ENCODE results near the gene UMODL1.

Gene UMODL1

GRCh38 chr21:42058631-42059111 is 12.4 kb upstream of the UMODL1 start:
- H3K4me3 ChIP-seq (ENCODE audit: low read depth, low read length): no peak overlapping the region
- no peaks in the 10 kb centered on the region for H3K79me2 ChIP-seq
- H3K27me3 ChIP-seq (ENCODE audit: control insufficient read depth, insufficient read depth, low read length): no peaks in the 10 kb centered on the region
- H3K4me1 ChIP-seq: peaks cover 3% of the 10 kb centered on the region
- H3K9ac ChIP-seq: no peak overlapping the region
- H3K4me2 ChIP-seq (ENCODE audit: low read length): no peak overlapping the region
- no peaks in the 10 kb centered on the region for H3K36me3 ChIP-seq (ENCODE audit: control insufficient read depth, insufficient read depth, low read length)
- H3K9me3 ChIP-seq (ENCODE audit: control insufficient read depth, low read length): no peaks in the 10 kb centered on the region
- H2AFZ ChIP-seq: no peak overlapping the region
- TF ChIP-seq CTCF (IDR thresholded peaks at IDR 0.05): no peak
- no peak overlapping the region for H3K27ac ChIP-seq

- no peaks in the 10 kb centered on the region for H3K9me3 ChIP-seq (ENCODE audit: control insufficient read depth, low read length)
- no peaks in the 10 kb centered on the region for H3K27me3 ChIP-seq (ENCODE audit: control insufficient read depth, insufficient read depth, low read length)
- no peak overlapping the region for H2AFZ ChIP-seq
- no peaks in the 10 kb centered on the region for H3K36me3 ChIP-seq (ENCODE audit: control insufficient read depth, insufficient read depth, low read length)
- H3K27ac ChIP-seq: no peak overlapping the region
- H3K9ac ChIP-seq: no peak overlapping the region
- H3K4me1 ChIP-seq: peaks cover 3% of the 10 kb centered on the region
- TF ChIP-seq CTCF (IDR thresholded peaks at IDR 0.05): no peak
- no peak overlapping the region for H3K4me3 ChIP-seq (ENCODE audit: low read depth, low read length)
- no peaks in the 10 kb centered on the region for H3K79me2 ChIP-seq
- H3K4me2 ChIP-seq (ENCODE audit: low read length): no peak overlapping the region
Observed at GRCh38 chr21:42059141-42059540, 12.0 kb upstream of the UMODL1 start.

- Histone ChIP-seq H3K27me3 (ENCODE audit: control insufficient read depth, insufficient read depth, low read length) (no peaks in the 10 kb centered on the region), H3K79me2 (no peaks in the 10 kb centered on the region), H3K27ac (no peak overlapping the region), H3K9ac (no peak overlapping the region), H2AFZ (no peak overlapping the region), H3K4me1 (peaks cover 3% of the 10 kb centered on the region), H3K9me3 (ENCODE audit: control insufficient read depth, low read length) (no peaks in the 10 kb centered on the region), H3K4me2 (ENCODE audit: low read length) (no peak overlapping the region), H3K36me3 (ENCODE audit: control insufficient read depth, insufficient read depth, low read length) (no peaks in the 10 kb centered on the region), H3K4me3 (ENCODE audit: low read depth, low read length) (no peak overlapping the region)
- TF ChIP-seq CTCF (IDR thresholded peaks at IDR 0.05): no peak
Observed at GRCh38 chr21:42059721-42060120, 11.4 kb upstream of the UMODL1 start.

GRCh38 chr21:42060166-42060565 is 11.0 kb upstream of the UMODL1 start:
- no peak for TF ChIP-seq CTCF (IDR thresholded peaks at IDR 0.05)
- peaks cover 3% of the 10 kb centered on the region for H3K4me1 ChIP-seq

GRCh38 chr21:42061195-42061985 is 9.7 kb upstream of the UMODL1 start:
- no peak for TF ChIP-seq CTCF (IDR thresholded peaks at IDR 0.05)
- H3K4me1 ChIP-seq: peaks cover 3% of the 10 kb centered on the region
- H3K27me3 ChIP-seq (ENCODE audit: control insufficient read depth, insufficient read depth, low read length): no peaks in the 10 kb centered on the region
- no peak overlapping the region for H3K27ac ChIP-seq
- no peak overlapping the region for H3K4me3 ChIP-seq (ENCODE audit: low read depth, low read length)
- no peaks in the 10 kb centered on the region for H3K9me3 ChIP-seq (ENCODE audit: control insufficient read depth, low read length)
- no peaks in the 10 kb centered on the region for H3K79me2 ChIP-seq
- H3K4me2 ChIP-seq (ENCODE audit: low read length): no peak overlapping the region
- no peak overlapping the region for H2AFZ ChIP-seq
- no peak overlapping the region for H3K9ac ChIP-seq
- no peaks in the 10 kb centered on the region for H3K36me3 ChIP-seq (ENCODE audit: control insufficient read depth, insufficient read depth, low read length)

More at GRCh38 chr21:42060166-42060565, 11.0 kb upstream of the UMODL1 start:
- Histone ChIP-seq H3K9ac (no peak overlapping the region), H3K79me2 (no peaks in the 10 kb centered on the region), H3K36me3 (ENCODE audit: control insufficient read depth, insufficient read depth, low read length) (no peaks in the 10 kb centered on the region), H3K27ac (no peak overlapping the region), H3K9me3 (ENCODE audit: control insufficient read depth, low read length) (no peaks in the 10 kb centered on the region), H3K4me2 (ENCODE audit: low read length) (no peak overlapping the region), H3K27me3 (ENCODE audit: control insufficient read depth, insufficient read depth, low read length) (no peaks in the 10 kb centered on the region), H2AFZ (no peak overlapping the region), H3K4me3 (ENCODE audit: low read depth, low read length) (no peak overlapping the region)

Measured in parathyroid adenoma (tissue), 2 donors.